Pancreas (tissue), 10 donors: ENCODE results near the gene RASGRP3. TPM values are rescaled to one million over a fixed set of nuclear protein-coding genes. Genes with fewer than 3 reads are reported as not detected.

Source experiments
- ATAC-seq, 4 donors: fragments of 200-7000 bp; cut with Tn5 transposase; one replicate each; pipeline versions ENCODE4 v1.8.0 to v1.9.1; 2020; ENCODE audit warnings: mild to moderate bottlenecking in 4 of 4, moderate library complexity in 4 of 4
- DNase-seq, 6 donors: peaks; one replicate each; pipeline ENCODE4 v3.0.0-alpha.2; 2020
- FAIRE-seq: peaks from 2 replicates; lab custom pipeline; 2012; peaks lifted over from hg19 to GRCh38; lab: Jason Lieb, UNC
- H3K27ac ChIP-seq, 4 donors: fragments of 200-600 bp; sonication (generic); 1 replicate in 3 of 4; 2 replicates in 1 of 4; pipeline versions ENCODE4 v1.5.0 to v1.8.0; 2020
- H3K27me3 ChIP-seq, 4 donors: fragments of 200-600 bp; one replicate each; pipeline ENCODE4 v1.8.0; 2021
- H3K36me3 ChIP-seq, 3 donors: fragments of 200-600 bp; sonication (generic) in 1 of 3; one replicate each; pipeline versions ENCODE4 v1.5.0 to v1.8.0; 2020 to 2021
- H3K4me1 ChIP-seq, 3 donors: fragments of 200-600 bp; one replicate each; pipeline ENCODE4 v1.8.0; 2021
- H3K4me3 ChIP-seq, 4 donors: fragments of 200-600 bp; sonication (generic) in 2 of 4; one replicate each; pipeline versions ENCODE4 v1.5.0 to v1.8.0; 2020 to 2021
- H3K9me3 ChIP-seq, 4 donors: fragments of 200-600 bp; one replicate each; pipeline ENCODE4 v1.8.0; 2021
- WGBS, 2 donors: extraction: QIAGEN DNeasy Blood & Tissue Kit; methylation state at CpG; one replicate each; pipeline ENCODE4 v1.1.7; 2013; 5-methylcytosine and 5-hydroxymethylcytosine counted together
- intact Hi-C, 3 donors: fragments of 100-400 bp; cut with DNase I; formaldehyde crosslinking; loops; one replicate each; pipeline versions ENCODE4 v1.11.1 to v1.14.2; 2022
- polyA plus RNA-seq, 2 donors: library from polyadenylated mRNA; stranded (reverse); fragments of 200-250 nt; gene quantifications; one replicate each; pipeline ENCODE4 v1.2.3, GENCODE V29; 2013
- total RNA-seq, 6 donors: library from RNA; stranded (reverse); fragmentation: NEBNext Ultra II Directional in 4 of 6; extraction: Animal tissue kit (Norgen Biotek cat#: 25700) in 4 of 6; gene quantifications; one replicate each; pipeline versions ENCODE4 v1.2.1 to v1.2.4, GENCODE V29; 2021 to 2023
- TF ChIP-seq, protein P1 (sequence below), 4 donors: fragments of 200-600 bp; sonication (generic) in 3 of 4; IDR thresholded peaks; one replicate each; pipeline versions ENCODE4 v1.5.0 to v1.8.0; 2021; ENCODE audit warnings: antibody characterized with exemption in 4 of 4
- donor health status: healthy with polysubstance abuse.
- donor health status: DM: no; HTN: no; CAD: no; lungs with moderate emphysema.
- donor health status: DM: no; HTN: no; CAD: no.
- donor health status: control.
- donor health status: control.
- donor health status: Bipolar disorder and iron deficiency.
- donor health status: DM: yes; HTN: yes; CAD: no.
- donor health status: DM: no; HTN: no; CAD: no.
- donor health status: DM: no; HTN: no; CAD: no.
- donor health status: DM: yes; HTN: yes; CAD: no.

Gene RASGRP3
- total and polyA plus RNA-seq, 8 donors, result 0.92 to 14.9 (median 3.0) TPM

DNA sequence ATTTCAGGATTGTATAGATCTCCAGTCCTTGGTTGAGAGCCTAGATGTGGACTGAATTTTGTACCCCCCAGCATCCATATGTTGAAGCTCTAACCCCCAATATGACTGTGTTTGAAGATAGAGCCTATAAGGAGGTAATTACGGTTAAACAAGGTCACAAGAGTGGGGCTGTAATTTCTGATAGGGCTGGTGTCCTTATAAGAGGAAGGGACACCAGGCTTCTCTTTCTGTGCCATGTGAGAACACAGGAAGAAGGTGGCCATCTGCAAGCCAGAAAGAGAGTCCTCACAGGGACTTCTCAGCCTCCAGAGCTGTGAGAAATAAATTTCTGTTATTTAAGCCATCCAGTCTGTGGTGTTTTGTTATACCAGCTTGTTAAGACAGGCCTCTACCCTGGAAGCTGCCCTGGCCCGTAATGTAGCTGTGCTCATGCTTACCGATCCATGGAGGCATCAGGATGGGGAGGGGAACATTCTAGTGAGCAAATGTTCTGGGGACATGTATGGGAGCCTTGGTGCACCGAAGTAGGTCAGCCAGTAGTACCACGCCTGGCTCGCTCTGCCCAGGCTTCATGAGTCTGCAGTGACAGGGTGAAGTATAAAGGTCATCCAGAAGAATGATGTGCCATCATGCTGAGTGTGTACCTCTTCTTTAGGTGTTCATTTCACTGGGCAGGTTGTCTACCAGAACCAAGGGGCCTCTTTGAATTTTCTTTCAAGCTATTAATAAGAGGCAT, 16.1 kb downstream of the RASGRP3 start:
- 96 to 98% methylated on average over 6 of the region's 6 CpGs for WGBS, 2 donors
- Histone ChIP-seq H3K36me3 (no peaks in the 10 kb centered on the region), H3K27me3 (no peaks in the 10 kb centered on the region), H3K4me3 (no peak overlapping the region), H3K27ac (no peak overlapping the region), H3K4me1 (peaks cover 0 to 14% (median 0%) of the 10 kb centered on the region in 3 donors), H3K9me3 (no peaks in the 10 kb centered on the region)
- DNase-seq (no peak), FAIRE-seq (no peak), ATAC-seq (no peak)
- TF ChIP-seq, protein P1, sequence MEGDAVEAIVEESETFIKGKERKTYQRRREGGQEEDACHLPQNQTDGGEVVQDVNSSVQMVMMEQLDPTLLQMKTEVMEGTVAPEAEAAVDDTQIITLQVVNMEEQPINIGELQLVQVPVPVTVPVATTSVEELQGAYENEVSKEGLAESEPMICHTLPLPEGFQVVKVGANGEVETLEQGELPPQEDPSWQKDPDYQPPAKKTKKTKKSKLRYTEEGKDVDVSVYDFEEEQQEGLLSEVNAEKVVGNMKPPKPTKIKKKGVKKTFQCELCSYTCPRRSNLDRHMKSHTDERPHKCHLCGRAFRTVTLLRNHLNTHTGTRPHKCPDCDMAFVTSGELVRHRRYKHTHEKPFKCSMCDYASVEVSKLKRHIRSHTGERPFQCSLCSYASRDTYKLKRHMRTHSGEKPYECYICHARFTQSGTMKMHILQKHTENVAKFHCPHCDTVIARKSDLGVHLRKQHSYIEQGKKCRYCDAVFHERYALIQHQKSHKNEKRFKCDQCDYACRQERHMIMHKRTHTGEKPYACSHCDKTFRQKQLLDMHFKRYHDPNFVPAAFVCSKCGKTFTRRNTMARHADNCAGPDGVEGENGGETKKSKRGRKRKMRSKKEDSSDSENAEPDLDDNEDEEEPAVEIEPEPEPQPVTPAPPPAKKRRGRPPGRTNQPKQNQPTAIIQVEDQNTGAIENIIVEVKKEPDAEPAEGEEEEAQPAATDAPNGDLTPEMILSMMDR (IDR thresholded peaks at IDR 0.05), result no peak
- intact Hi-C loops, result no loop called here

DNA sequence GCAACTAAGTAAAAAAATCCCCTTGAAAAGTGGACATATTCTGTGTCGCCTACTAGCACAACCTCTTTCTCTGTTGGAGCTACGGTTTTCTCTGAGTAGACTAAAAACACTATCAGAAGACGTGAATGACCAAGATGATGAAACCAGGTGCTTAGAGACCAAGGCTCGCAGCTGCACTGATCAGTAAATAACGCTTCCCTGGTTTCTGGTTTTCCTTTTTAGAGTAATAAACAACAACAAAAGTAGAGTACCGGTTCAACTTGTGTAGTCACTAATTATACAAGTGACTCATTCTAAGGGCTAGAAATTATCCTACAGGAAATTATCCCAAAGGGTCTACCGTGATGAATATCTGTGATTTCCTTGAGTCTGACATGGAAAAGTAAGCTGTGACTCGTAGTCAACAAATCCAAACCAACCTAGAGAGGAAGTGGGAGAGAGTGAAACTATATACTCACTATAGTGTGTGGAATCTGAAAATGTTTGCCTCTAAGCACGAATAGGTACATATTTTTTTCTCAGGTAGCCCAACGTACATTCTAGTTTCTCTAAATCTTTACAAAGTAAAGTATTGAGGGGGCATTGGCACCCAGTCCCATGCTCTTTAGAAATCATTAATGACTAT, 17.8 kb downstream of the RASGRP3 start:
- H3K4me1 ChIP-seq, result peaks cover 0 to 16% (median 0%) of the 10 kb centered on the region in 3 donors
- H3K4me3 ChIP-seq, result no peak overlapping the region
- no peaks in the 10 kb centered on the region for H3K36me3 ChIP-seq
- DNase-seq (no peak), FAIRE-seq (no peak), ATAC-seq (peak in 1 of 4 donors; percentile 48)
- no peak overlapping the region for H3K27ac ChIP-seq
- no peaks in the 10 kb centered on the region for H3K27me3 ChIP-seq
- intact Hi-C loops, result no loop called here
- TF ChIP-seq, protein P1 (IDR thresholded peaks at IDR 0.05), result no peak
- no peaks in the 10 kb centered on the region for H3K9me3 ChIP-seq
- 84 to 86% methylated on average over 10 of the region's 10 CpGs for WGBS, 2 donors

DNA sequence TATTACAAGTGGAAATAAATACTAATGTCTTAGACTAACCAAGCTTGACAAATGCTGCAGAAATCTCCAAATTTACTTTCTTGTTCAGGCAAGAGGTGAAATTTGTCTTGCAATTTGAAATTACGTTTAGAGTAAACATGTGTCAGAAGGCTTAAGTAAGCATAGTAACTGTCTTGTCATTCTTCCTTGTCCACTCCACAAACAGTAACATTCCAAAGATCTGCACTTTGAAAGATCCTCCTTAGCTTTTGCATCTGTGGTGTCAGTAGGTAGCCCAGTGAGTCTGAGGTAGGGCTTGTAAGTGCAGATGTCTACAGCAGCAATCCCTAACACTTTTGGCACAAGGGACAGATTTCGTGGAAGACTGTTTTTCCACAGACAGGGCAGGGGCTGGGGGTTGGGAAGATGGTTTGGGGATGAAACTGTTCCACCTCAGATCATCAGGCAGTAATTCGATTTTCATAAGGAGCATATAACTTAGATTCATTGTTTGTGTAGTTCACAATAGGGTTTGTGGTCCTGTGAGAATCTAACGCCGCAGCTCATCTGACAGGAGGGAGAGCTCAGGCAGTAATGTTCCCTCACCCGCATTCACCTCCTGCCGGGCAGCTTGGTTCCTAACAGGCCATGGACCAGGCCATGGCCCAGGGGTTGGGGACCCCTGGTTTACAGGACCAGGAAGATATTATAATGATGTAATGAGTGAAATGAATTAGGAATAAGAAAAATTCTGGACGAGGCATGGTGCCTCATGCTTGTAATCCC, 18.6 kb downstream of the RASGRP3 start:
- WGBS, 2 donors, result 83 to 85% methylated on average over 8 of the region's 8 CpGs

DNA sequence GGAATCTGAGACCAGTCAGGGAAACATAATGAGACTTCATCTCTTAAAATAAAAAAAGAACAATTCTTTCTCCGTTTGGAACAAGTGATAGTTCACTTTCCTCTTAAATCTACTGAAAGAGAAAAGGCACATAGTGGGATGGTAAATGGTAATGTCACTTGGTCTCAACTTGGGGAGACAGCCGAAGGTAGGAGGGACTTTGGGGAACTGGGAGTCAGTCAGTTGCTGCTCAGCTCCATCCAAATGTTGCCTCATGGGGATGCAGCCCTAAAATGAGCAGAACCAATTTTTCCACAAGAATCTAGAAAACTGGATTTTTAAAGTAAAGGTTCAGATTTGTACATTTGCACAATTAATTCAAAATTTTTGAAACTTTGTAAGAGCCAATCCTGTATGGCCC, 19.2 kb downstream of the RASGRP3 start:
- H3K9me3 ChIP-seq, result no peaks in the 10 kb centered on the region
- WGBS, 2 donors, result 76 to 95% methylated on average over 2 of the region's 2 CpGs

More for the DNA sequence above, 18.6 kb downstream of the RASGRP3 start:
- ATAC-seq (no peak), FAIRE-seq (no peak), DNase-seq (no peak)
- intact Hi-C loops, result no loop called here
- H3K9me3 ChIP-seq, result no peaks in the 10 kb centered on the region
- no peaks in the 10 kb centered on the region for H3K36me3 ChIP-seq
- no peaks in the 10 kb centered on the region for H3K27me3 ChIP-seq
- peaks cover 0 to 16% (median 0%) of the 10 kb centered on the region in 3 donors for H3K4me1 ChIP-seq
- H3K27ac ChIP-seq, result no peak overlapping the region
- TF ChIP-seq, protein P1 (IDR thresholded peaks at IDR 0.05), result no peak
- no peak overlapping the region for H3K4me3 ChIP-seq

More for the DNA sequence above, 19.2 kb downstream of the RASGRP3 start:
- Histone ChIP-seq H3K36me3 (no peaks in the 10 kb centered on the region), H3K27me3 (no peaks in the 10 kb centered on the region), H3K27ac (no peak overlapping the region), H3K4me1 (peaks cover 0 to 16% (median 0%) of the 10 kb centered on the region in 3 donors), H3K4me3 (no peak overlapping the region)
- FAIRE-seq, result no peak
- no peak for ATAC-seq
- TF ChIP-seq, protein P1 (IDR thresholded peaks at IDR 0.05), result no peak
- no peak for DNase-seq
- intact Hi-C loops, result no loop called here
